Prostate gland (tissue), 2 donors: ENCODE measurements around the gene SLC39A13.

ENCODE experiments used
- POLR2A ChIP-seq: fragments of 450-650 bp; IDR thresholded peaks from one replicate; pipeline ENCODE4 v1.6.1; 2016; ENCODE audit warnings: antibody characterized with exemption, mild to moderate bottlenecking
- POLR2AphosphoS5 ChIP-seq: sonication (generic); formaldehyde crosslinking; IDR thresholded peaks from one replicate; pipeline ENCODE4 v1.6.1; 2017; ENCODE audit warnings: antibody characterized with exemption
- TF ChIP-seq, protein P1 (sequence below), 4 experiments: fragments of 200-600 bp in 2 of 4; fragments of 450-650 bp in 2 of 4; sonication (generic) in 2 of 4; IDR thresholded peaks; 1 replicate in 3 of 4; 2 replicates in 1 of 4; pipeline ENCODE4 v1.5.1; 2016 to 2019; ENCODE audit warnings: antibody characterized with exemption in 4 of 4, mild to moderate bottlenecking in 2 of 4, moderate library complexity in 2 of 4

DNA sequence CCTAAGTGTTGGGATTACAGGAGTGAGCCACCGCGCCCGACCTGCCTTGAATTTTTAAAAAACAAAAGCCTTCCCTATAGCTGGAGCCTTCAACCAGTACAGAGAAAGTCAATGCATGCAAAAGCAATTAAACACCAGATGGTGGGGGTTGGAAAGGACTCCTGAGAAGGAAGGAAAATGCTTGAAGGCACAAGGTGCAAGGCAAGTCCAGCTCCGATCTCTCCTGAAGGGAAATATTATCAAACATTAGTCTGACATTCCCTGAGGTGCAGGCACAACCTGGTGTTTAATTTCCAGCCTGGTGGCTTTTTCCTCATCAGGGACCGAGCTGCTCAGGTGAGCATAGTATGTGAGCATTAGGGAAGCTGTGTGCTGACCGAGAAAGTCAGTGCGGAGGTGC lies 53.5 kb downstream of the SLC39A13 start:
- TF ChIP-seq, protein P1, sequence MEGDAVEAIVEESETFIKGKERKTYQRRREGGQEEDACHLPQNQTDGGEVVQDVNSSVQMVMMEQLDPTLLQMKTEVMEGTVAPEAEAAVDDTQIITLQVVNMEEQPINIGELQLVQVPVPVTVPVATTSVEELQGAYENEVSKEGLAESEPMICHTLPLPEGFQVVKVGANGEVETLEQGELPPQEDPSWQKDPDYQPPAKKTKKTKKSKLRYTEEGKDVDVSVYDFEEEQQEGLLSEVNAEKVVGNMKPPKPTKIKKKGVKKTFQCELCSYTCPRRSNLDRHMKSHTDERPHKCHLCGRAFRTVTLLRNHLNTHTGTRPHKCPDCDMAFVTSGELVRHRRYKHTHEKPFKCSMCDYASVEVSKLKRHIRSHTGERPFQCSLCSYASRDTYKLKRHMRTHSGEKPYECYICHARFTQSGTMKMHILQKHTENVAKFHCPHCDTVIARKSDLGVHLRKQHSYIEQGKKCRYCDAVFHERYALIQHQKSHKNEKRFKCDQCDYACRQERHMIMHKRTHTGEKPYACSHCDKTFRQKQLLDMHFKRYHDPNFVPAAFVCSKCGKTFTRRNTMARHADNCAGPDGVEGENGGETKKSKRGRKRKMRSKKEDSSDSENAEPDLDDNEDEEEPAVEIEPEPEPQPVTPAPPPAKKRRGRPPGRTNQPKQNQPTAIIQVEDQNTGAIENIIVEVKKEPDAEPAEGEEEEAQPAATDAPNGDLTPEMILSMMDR (IDR thresholded peaks at IDR 0.05), result no peak
- no peak for TF ChIP-seq POLR2A
- no peak for TF ChIP-seq POLR2AphosphoS5
